Transverse colon (tissue), 4 donors: Measurements from ENCODE around the gene ERICH2. TPM values are rescaled to one million over a fixed set of nuclear protein-coding genes. Genes with fewer than 3 reads are reported as not detected.

Experiments used
- DNase-seq: peaks from one replicate; pipeline ENCODE4 v3.0.0-alpha.2; 2019
- H3K27ac ChIP-seq, 4 donors: fragments of 200-600 bp; sonication (generic); 2 replicates each; pipeline ENCODE4 v1.5.1; 2016 to 2018; ENCODE audit warnings: inconsistent platforms in 4 of 4
- H3K27me3 ChIP-seq: fragments of 200-600 bp; sonication (generic); 2 replicates; pipeline ENCODE4 v1.5.1; 2017; ENCODE audit warnings: inconsistent platforms
- H3K36me3 ChIP-seq, 4 donors: fragments of 200-600 bp; sonication (generic); 2 replicates each; pipeline ENCODE4 v1.5.1; 2017 to 2019; ENCODE audit warnings: inconsistent platforms in 4 of 4
- H3K4me1 ChIP-seq, 4 donors: fragments of 200-600 bp; sonication (generic); 2 replicates each; pipeline ENCODE4 v1.5.1; 2017 to 2020; ENCODE audit warnings: inconsistent platforms in 4 of 4
- H3K4me3 ChIP-seq, 4 donors: fragments of 200-600 bp; sonication (generic); 1 replicate in 1 of 4; 2 replicates in 3 of 4; pipeline versions ENCODE4 v1.5.1 to v1.6.1; 2017 to 2019; ENCODE audit warnings: inconsistent platforms in 4 of 4
- H3K9me3 ChIP-seq, 2 donors: fragments of 200-600 bp; sonication (generic); 2 replicates each; pipeline ENCODE4 v1.5.1; 2017 to 2019; ENCODE audit warnings: inconsistent platforms in 2 of 2
- CTCF ChIP-seq, 5 experiments: fragments of 200-600 bp in 3 of 5; fragments of 450-650 bp in 2 of 5; sonication (generic) in 3 of 5; IDR thresholded peaks; 1 replicate in 2 of 5; 2 replicates in 3 of 5; pipeline ENCODE4 v1.5.1; 2016 to 2017; ENCODE audit warnings: antibody characterized with exemption in 5 of 5, inconsistent platforms in 3 of 5, mild to moderate bottlenecking in 2 of 5, moderate library complexity in 1 of 5
- EP300 ChIP-seq: sonication (generic); formaldehyde crosslinking; IDR thresholded peaks from one replicate; pipeline ENCODE4 v1.6.1; 2017; ENCODE audit warnings: antibody characterized with exemption, low read depth
- POLR2A ChIP-seq: fragments of 450-650 bp; IDR thresholded peaks from one replicate; pipeline ENCODE4 v1.6.1; 2016; ENCODE audit warnings: antibody characterized with exemption, mild to moderate bottlenecking, moderate library complexity
- POLR2AphosphoS5 ChIP-seq, 3 donors: sonication (generic); formaldehyde crosslinking; IDR thresholded peaks; one replicate each; pipeline ENCODE4 v1.6.1; 2016; ENCODE audit warnings: antibody characterized with exemption in 3 of 3
- WGBS, 2 donors: methylation state at CpG; one replicate each; pipeline ENCODE4 v1.1.5; 2018; ENCODE audit warnings: low coverage in 1 of 2; 5-methylcytosine and 5-hydroxymethylcytosine counted together
- in situ Hi-C, 4 donors: fragments of 200-750 bp; cut with MboI; loops; one replicate each; pipeline versions ENCODE4 v1.15.0 to v1.15.1; 2017; ENCODE audit warnings: low sequenced_read_pairs in 3 of 4, low pct_ligation_motif_present in 1 of 4, low pct_unique_long_range_greater_than_20kb in 1 of 4
- intact Hi-C: fragments of 100-400 bp; cut with DNase I; formaldehyde crosslinking; loops from one replicate; pipeline ENCODE4 v1.15.1; 2023; ENCODE audit warnings: low total_unique reads
- total RNA-seq, 4 donors: library from RNA; depleted of rRNA; stranded (reverse); fragments of >200 nt; gene quantifications; one replicate each; pipeline ENCODE4 v1.1.0, GENCODE V29; 2016

ERICH2 gene
- total RNA-seq, 4 donors from 2014 or later = not detected

DNA sequence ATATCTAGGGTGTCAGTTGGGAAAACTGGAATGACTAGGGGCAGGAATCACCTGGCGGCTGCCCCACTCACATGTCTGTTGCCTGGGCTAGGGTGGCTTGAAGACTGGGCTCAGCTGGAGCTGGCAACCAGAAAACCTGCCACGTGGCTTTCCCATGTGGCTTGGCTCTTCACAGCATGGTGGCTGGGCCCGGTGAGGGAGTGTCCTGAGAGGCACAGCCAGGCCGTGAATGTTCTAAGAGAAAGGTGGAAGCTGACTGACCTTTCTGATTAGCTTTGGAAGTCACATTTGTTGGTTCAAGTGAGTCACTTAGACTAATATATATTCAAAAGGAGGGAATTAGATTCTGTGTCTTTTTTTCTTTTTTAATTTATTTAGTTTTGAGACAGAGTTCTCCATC is 32.4 kb upstream of the ERICH2 start:
- H3K4me3 ChIP-seq = no peak overlapping the region
- DNase-seq = no peak
- in situ Hi-C loops = no loop called here
- intact Hi-C loops = no loop called here
- no peaks in the 10 kb centered on the region for H3K27me3 ChIP-seq
- 76 to 83% methylated on average over 1 to 4 of the region's 4 CpGs for WGBS, 2 donors
- no peaks in the 10 kb centered on the region for H3K36me3 ChIP-seq
- H3K27ac ChIP-seq = no peak overlapping the region
- H3K4me1 ChIP-seq = no peaks in the 10 kb centered on the region
- H3K9me3 ChIP-seq = no peaks in the 10 kb centered on the region
- TF ChIP-seq CTCF (IDR thresholded peaks at IDR 0.05) (no peak), EP300 (no peak), POLR2A (no peak), POLR2AphosphoS5 (IDR thresholded peaks at IDR 0.05) (no peak)

- H3K4me3 ChIP-seq = no peak overlapping the region
These were observed 31.1 kb upstream of the ERICH2 start for GRCh38 chr2:170739048-170739447.

GRCh38 chr2:170739507-170740046 is 30.6 kb upstream of the ERICH2 start:
- H3K27me3 ChIP-seq = no peaks in the 10 kb centered on the region
- no peaks in the 10 kb centered on the region for H3K4me1 ChIP-seq
- H3K27ac ChIP-seq = no peak overlapping the region
- H3K9me3 ChIP-seq = no peaks in the 10 kb centered on the region
- TF ChIP-seq POLR2A = no peak
- TF ChIP-seq POLR2AphosphoS5 (IDR thresholded peaks at IDR 0.05) = no peak
- no peak for TF ChIP-seq EP300
- TF ChIP-seq CTCF (IDR thresholded peaks at IDR 0.05) = no peak
- DNase-seq = no peak
- WGBS, 2 donors = 64 to 73% methylated on average over 3 of the region's 3 CpGs
- no peaks in the 10 kb centered on the region for H3K36me3 ChIP-seq
- in situ Hi-C loops (no loop called here), intact Hi-C loops (no loop called here)
- H3K4me3 ChIP-seq = no peak overlapping the region

More at GRCh38 chr2:170739048-170739447, 31.1 kb upstream of the ERICH2 start:
- 60 to 84% methylated on average over 1 to 3 of the region's 3 CpGs for WGBS, 2 donors
- no peaks in the 10 kb centered on the region for H3K4me1 ChIP-seq
- no peak overlapping the region for H3K27ac ChIP-seq
- intact Hi-C loops (no loop called here), in situ Hi-C loops (no loop called here)
- H3K9me3 ChIP-seq = no peaks in the 10 kb centered on the region
- H3K36me3 ChIP-seq = no peaks in the 10 kb centered on the region
- no peaks in the 10 kb centered on the region for H3K27me3 ChIP-seq
- no peak for TF ChIP-seq POLR2AphosphoS5 (IDR thresholded peaks at IDR 0.05)
- TF ChIP-seq EP300 = no peak
- TF ChIP-seq POLR2A = no peak
- no peak for TF ChIP-seq CTCF (IDR thresholded peaks at IDR 0.05)
- DNase-seq = no peak

DNA sequence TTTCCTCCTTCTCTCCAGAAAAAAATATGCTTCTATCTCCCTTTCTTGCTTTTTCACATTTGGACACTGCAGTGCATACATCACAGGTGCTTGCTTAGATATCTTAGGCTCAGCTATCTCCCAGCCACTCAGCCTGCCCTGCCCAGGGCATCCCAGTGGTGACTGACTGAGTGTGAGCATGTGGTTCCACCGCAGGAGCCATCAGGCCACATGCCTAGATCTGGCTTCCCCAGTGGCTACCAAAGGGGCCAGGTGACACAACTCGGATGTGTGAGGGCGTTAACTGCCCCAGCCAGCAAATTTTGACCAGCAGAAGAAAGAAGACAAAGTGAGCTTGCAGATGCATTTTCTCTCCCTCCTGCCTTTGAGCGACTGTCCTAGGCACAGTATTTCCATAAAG is 29.5 kb upstream of the ERICH2 start:
- WGBS, 2 donors = 92 to 100% methylated on average over 1 to 4 of the region's 4 CpGs

More for the DNA sequence above, 29.5 kb upstream of the ERICH2 start:
- H3K36me3 ChIP-seq = no peaks in the 10 kb centered on the region
- intact Hi-C loops (no loop called here), in situ Hi-C loops (no loop called here)
- H3K27me3 ChIP-seq = no peaks in the 10 kb centered on the region
- no peak overlapping the region for H3K4me3 ChIP-seq
- no peaks in the 10 kb centered on the region for H3K4me1 ChIP-seq
- TF ChIP-seq CTCF (IDR thresholded peaks at IDR 0.05) (no peak), EP300 (no peak), POLR2AphosphoS5 (IDR thresholded peaks at IDR 0.05) (no peak)
- no peak for DNase-seq
- H3K9me3 ChIP-seq = no peaks in the 10 kb centered on the region
- H3K27ac ChIP-seq = no peak overlapping the region
